ENCODE measurements around the gene GNLY.
"Not testable (repeated sequence)": the region's sequence is repeated elsewhere in the genome, so short reads cannot be mapped to it uniquely, and the experiment has no call there.

GNLY gene

DNA sequence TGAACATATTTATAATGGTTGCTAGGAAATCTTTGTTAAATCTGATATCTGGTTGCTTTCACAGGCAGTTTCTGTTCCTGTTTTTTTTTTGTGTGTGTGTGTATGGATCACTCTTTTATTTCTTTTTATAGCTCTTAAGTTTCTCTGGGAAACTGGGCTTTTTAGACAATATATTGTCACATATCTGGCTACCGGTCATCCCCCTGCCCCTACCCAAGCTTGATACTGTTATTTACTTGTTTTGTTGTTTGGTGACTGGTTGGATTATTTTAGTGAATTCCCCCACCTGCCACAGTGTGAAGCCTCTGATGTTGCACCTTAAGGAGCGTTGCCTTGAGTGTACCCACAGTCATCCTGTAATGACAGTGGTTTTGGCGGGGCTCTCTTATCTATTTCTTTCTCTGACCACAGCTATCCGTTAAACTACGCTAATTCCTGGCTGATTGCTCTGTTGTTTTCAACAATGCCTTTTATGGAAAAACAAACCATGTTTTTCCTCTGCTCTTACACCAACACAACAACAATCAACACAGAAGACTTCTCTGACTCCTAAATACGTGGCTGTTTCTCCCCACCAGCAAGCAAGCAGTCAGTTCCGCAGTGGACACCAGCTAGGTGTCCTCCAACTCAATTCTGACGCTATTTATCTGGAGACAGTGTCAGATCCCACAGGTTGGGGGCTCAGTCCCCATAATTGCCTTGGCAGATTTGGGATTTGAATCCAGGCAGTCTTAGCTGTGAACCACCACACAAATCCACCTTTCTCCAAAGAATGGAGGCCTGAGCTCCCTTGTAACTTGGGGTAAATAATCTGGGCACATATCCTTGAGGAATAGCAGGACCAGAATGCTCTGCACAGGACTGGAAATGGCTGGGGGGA, 10.9 kb downstream of the GNLY start:
- no peak overlapping the region; the same call in 1 of the 2 replicates for H3K9ac ChIP-seq (ENCODE audit: low read depth, low read length)
- peaks cover 37% of the 10 kb centered on the region for H3K4me1 ChIP-seq (ENCODE audit: insufficient read depth, low read length)
- no peaks in the 10 kb centered on the region for H3K36me3 ChIP-seq (ENCODE audit: insufficient read depth, low read length)
- no peaks in the 10 kb centered on the region for H3K9me3 ChIP-seq (ENCODE audit: control insufficient read depth, insufficient read depth, low read length)

DNA sequence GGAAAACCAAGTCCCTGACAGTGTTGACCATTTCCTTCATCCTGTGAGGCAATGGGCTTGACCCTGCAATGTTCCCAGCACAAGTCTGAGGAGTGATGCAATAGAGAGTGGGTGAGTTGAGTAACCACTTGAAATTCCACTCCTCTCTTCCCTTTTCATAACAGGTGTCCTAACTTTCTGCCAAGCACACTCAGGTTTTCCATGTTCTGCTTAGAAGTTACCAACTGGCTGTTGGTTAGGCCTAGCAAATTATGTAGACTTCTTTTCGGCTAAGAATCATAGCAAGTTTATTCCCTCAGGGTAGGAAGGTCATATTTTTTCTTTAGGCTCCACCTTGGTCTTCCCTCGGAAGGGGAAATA, 11.5 kb downstream of the GNLY start:
- H3K9ac ChIP-seq (ENCODE audit: low read depth, low read length): no peak overlapping the region
- peaks cover 37% of the 10 kb centered on the region for H3K4me1 ChIP-seq (ENCODE audit: insufficient read depth, low read length)
- H3K9me3 ChIP-seq (ENCODE audit: control insufficient read depth, insufficient read depth, low read length): no peaks in the 10 kb centered on the region
- H3K36me3 ChIP-seq (ENCODE audit: insufficient read depth, low read length): no peaks in the 10 kb centered on the region

DNA sequence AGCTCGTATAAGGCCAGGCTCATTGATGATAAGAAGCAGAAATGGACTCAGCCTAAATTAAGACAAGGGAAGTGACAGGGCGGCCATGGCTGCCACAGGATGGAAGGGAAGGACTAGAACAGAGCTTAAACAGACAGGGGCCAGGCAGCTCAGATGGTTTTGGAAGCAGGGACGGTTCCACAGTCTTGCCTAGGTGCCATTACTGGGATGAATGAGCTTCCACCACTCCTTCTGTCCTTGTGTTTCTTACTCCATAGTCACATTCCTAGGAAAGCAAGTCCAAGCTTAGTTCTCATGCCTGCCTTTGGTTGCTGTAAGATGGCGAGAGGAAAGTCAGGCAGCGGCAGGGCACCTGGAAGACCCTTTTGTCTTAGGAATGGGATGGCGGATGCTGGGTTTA, 11.9 kb downstream of the GNLY start:
- H3K9ac ChIP-seq (ENCODE audit: low read depth, low read length): no peak overlapping the region
- H3K4me1 ChIP-seq (ENCODE audit: insufficient read depth, low read length): peaks cover 33% of the 10 kb centered on the region
- no peaks in the 10 kb centered on the region for H3K9me3 ChIP-seq (ENCODE audit: control insufficient read depth, insufficient read depth, low read length)
- no peaks in the 10 kb centered on the region for H3K36me3 ChIP-seq (ENCODE audit: insufficient read depth, low read length)

DNA sequence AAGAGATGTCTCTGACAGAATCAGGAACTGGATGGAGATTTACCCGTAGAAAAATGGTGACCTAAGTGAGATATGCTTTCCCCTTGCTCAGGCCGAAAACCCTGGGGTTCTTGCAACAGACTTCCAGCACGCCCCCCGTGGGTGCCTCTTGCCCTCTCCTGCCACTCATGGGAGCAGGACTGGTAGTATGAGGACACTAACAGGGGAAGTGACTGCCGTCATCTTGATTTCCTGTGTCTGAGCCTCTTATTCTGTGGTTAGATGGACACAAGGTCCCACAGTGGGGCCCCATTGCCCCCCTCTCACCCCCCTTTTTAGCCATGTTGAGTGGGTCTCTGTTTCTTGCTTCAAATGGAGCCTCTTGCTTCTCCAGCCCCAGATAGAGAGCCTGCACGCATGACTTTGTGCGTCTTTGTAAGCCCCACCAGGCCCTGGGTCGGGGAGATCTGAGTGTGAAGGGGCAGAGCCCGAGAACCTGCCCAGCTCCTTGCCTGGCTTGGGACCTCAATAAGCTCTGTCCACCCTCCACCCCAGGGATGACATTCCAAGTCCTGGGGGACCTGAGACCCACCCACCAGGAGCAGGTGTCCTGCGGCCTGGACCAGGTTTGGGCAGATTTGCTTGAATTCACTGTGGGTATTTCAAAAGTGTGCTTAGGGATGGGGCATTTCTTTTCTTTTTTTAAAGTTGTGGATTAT, 12.6 kb downstream of the GNLY start:
- H3K9me3 ChIP-seq (ENCODE audit: control insufficient read depth, insufficient read depth, low read length): no peaks in the 10 kb centered on the region
- H3K9ac ChIP-seq (ENCODE audit: low read depth, low read length): no peak overlapping the region
- H3K36me3 ChIP-seq (ENCODE audit: insufficient read depth, low read length): no peaks in the 10 kb centered on the region
- H3K4me1 ChIP-seq (ENCODE audit: insufficient read depth, low read length): peaks cover 28% of the 10 kb centered on the region

DNA sequence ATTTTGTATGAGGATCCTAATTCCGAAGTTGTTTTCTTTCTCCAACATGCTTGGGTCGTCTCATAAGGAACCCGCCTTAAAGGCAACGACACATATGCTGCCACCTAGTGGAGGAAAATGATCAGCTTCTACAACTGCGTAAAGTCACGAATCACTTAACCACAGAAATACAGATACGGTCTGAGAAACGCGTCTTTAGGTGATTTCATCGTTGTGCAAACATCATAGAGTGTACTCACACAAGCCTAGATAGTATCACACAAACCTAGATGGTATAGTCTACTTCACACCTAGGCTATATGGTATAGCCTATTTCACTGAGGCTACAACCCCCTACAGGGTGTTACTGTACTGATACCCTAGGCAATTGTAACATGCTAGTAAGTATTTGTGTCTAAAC, 13.1 kb downstream of the GNLY start:
- Histone ChIP-seq H3K36me3 (ENCODE audit: insufficient read depth, low read length) (no peaks in the 10 kb centered on the region), H3K4me1 (ENCODE audit: insufficient read depth, low read length) (peaks cover 23% of the 10 kb centered on the region), H3K9me3 (ENCODE audit: control insufficient read depth, insufficient read depth, low read length) (no peaks in the 10 kb centered on the region), H3K9ac (ENCODE audit: low read depth, low read length) (no peak overlapping the region)

DNA sequence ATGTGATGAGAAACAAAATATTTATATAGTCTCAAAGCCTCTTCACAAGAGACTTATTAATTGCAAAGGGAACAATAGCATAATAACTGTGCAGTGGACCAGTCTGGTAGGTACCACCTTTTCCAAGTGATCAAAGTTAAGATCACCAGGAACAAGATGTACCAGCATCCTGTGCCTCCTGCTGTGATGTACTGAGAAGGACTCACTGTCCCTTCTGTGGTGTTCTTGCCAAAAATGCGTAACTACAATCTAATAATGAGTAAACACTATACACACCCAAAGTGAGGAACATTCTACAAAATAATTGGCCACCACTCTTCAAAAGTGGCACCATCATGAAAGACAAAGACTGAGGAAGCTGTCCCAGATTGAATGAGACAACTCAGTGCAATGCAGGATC, 14.5 kb downstream of the GNLY start:
- no peaks in the 10 kb centered on the region for H3K9me3 ChIP-seq (ENCODE audit: control insufficient read depth, insufficient read depth, low read length)
- H3K9ac ChIP-seq (ENCODE audit: low read depth, low read length): no peak overlapping the region
- H3K36me3 ChIP-seq (ENCODE audit: insufficient read depth, low read length): no peaks in the 10 kb centered on the region
- peaks cover 15% of the 10 kb centered on the region for H3K4me1 ChIP-seq (ENCODE audit: insufficient read depth, low read length)

DNA sequence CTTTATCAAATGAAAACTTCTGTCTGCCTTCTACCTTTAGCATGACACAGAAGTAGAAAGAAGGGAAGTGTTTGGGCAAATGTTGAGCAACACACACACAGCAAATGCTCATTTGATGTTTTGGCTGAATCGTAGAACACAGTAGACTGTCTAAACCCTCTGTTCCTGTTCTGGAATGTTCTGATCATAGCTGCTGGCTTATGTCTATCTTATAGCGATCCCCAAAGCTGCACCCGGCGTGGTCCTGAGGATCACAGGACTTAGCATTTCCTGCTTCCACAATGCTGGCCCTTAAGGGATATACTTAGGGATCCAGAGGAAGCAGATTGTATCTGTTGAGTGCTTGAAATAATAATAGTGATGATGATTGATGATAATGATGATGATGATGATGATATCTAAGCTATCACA, 15.2 kb downstream of the GNLY start:
- H3K4me1 ChIP-seq (ENCODE audit: insufficient read depth, low read length): peaks cover 15% of the 10 kb centered on the region

DNA sequence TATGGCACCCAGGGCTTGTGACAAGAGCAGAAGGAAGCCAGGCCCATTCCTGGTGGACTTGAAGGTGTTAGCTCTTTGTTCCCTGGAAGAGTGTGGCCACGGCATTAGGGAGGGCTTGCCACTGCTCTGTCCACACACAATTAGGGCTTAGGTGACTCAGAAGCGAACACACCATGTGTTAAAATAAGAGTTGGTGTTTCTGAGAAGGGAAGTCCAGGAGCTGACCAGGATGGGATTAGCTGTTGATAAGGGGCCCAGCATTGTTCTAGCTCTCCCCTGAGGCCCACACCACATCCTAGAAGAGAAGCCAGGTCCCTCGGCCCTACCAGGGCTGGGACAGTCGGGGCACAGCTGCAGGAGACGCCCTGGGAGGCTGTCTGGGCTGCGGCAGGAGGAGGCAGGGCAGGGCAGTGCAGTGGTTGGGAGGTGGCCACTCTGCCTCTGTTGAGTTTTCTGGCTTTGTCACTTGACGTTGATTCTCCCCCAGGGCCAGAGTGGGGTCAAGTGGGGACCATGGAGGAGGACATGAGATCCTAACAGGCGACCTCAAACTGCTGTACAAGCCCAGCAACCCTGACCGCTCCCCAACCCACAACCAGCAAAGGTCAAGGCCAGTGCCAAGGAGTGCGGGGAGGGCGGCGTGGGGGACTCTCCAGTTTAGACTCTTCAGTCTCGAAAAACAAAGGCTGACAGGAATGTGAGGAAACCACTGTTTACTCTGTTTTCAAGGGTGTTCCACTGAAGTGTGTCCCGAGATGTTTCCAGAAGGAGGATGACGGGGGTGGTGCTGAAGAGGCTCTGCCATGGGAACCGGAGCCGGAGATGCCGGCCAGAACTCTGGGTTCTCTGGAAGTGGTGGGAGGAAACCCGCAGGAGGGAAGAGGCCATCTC, 16.8 kb downstream of the GNLY start:
- H3K4me1 ChIP-seq (ENCODE audit: insufficient read depth, low read length): peaks cover 5% of the 10 kb centered on the region

More for the DNA sequence above, 15.2 kb downstream of the GNLY start:
- no peaks in the 10 kb centered on the region for H3K36me3 ChIP-seq (ENCODE audit: insufficient read depth, low read length)
- H3K9ac ChIP-seq (ENCODE audit: low read depth, low read length): no peak overlapping the region
- no peaks in the 10 kb centered on the region for H3K9me3 ChIP-seq (ENCODE audit: control insufficient read depth, insufficient read depth, low read length)

DNA sequence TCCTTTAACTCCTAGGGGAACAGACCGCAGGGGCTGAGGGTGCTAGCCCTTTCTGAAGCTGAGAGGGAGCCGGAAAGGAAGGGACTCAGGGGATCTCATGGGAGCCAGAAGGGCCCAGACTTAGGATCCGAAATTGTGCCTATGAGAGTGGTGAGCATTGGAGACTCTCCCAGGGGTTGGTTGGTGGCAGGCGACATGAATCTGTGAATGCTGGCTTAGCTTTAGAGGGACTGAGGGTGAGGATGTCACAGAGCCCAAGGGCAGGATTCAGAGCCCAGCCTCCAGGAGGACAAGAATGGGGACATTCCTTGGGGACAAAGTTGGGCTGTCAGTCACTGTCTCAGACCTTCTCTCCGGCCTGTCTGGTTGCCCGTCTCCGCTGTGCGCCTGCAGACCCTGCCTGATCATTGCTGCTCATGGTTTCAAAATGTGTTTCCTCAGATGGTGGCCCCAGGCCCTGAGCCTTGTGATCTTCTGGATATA, 17.5 kb downstream of the GNLY start:
- H3K36me3 ChIP-seq (ENCODE audit: insufficient read depth, low read length): no peaks in the 10 kb centered on the region
- no peaks in the 10 kb centered on the region for H3K9me3 ChIP-seq (ENCODE audit: control insufficient read depth, insufficient read depth, low read length)
- no peak overlapping the region for H3K9ac ChIP-seq (ENCODE audit: low read depth, low read length)
- H3K4me1 ChIP-seq (ENCODE audit: insufficient read depth, low read length): no peaks in the 10 kb centered on the region

More for the DNA sequence above, 16.8 kb downstream of the GNLY start:
- no peaks in the 10 kb centered on the region for H3K9me3 ChIP-seq (ENCODE audit: control insufficient read depth, insufficient read depth, low read length)
- no peaks in the 10 kb centered on the region for H3K36me3 ChIP-seq (ENCODE audit: insufficient read depth, low read length)
- no peak overlapping the region for H3K9ac ChIP-seq (ENCODE audit: low read depth, low read length)

DNA sequence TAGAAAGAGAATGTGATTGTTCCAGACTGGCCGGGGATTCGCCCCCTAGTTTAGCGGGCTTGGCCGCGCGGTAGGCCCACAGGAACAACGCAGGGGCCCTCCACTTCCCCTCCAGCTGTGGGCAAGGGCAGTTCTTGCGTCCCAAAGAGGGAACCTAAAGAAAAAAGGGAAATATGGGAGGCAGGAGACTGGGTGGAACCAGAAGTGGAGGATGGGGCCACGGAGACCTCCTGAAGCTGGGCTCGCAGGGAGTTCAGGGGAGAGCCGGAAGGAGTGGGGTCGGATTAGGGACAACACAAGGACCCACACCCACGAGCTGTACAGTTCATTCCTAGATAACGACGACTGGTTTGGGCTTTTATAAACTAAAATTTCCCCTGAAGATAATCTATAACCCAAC, 18.2 kb downstream of the GNLY start:
- no peaks in the 10 kb centered on the region for H3K9me3 ChIP-seq (ENCODE audit: control insufficient read depth, insufficient read depth, low read length)
- H3K36me3 ChIP-seq (ENCODE audit: insufficient read depth, low read length): no peaks in the 10 kb centered on the region
- H3K9ac ChIP-seq (ENCODE audit: low read depth, low read length): no peak overlapping the region
- H3K4me1 ChIP-seq (ENCODE audit: insufficient read depth, low read length): no peaks in the 10 kb centered on the region

DNA sequence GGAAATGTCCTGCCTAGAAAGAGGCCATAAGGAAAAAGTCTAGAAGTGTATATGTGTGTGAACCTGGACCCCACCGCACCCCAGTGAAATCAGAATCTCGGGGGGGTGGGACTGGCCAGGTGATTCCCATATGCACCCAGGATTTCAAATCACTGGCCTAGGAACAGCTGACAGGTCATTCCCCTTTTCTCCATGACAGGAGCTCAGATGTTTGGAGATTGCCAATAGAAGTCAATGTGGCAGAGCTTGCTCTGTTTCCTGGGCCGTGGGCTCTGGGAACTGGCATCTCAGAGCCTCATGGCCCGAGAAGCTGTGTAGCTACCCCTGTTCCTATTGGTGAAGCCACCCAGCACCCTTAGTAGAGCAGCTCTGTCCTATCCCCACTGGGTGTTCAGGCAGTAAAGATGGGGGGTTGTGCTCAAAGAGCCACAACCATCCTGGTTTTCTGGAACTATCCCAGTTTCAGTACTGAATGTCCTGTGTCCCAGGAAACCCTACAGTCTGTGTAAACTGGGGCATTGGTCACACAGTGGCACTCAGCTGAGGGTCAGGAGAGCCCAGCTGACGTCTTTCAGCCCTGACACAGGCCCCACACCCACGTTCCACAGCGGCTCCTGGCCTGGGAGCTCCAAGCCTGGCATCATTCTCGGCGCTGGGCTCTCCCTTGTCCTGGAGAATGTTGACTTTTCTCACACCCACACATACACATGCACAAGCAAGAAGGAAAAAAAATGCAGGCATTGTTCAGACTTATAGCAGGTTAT, 18.9 kb downstream of the GNLY start:
- no peaks in the 10 kb centered on the region for H3K9me3 ChIP-seq (ENCODE audit: control insufficient read depth, insufficient read depth, low read length)
- no peaks in the 10 kb centered on the region for H3K4me1 ChIP-seq (ENCODE audit: insufficient read depth, low read length)
- H3K9ac ChIP-seq (ENCODE audit: low read depth, low read length): no peak overlapping the region

DNA sequence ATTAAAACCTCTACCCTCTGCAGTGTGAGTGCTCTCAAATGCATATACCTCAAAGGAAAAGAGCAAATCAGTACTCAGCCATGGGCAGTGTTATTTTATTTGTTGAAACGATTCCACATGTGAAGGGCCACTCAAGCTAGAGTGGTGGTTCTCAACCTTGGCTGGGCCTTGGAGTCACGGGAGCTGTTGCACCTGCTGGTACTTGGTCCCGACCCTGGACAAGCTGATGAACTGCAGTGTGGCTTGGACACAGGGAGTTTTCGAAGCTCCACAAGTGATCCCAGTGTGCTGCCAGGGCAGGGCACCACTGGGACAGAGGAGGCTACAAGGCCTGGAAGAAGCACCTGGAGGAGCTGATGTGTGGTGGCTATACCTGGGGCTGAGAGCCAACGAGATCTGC, 19.7 kb downstream of the GNLY start:
- Histone ChIP-seq H3K9ac (ENCODE audit: low read depth, low read length) (no peak overlapping the region), H3K9me3 (ENCODE audit: control insufficient read depth, insufficient read depth, low read length) (no peaks in the 10 kb centered on the region), H3K4me1 (ENCODE audit: insufficient read depth, low read length) (no peaks in the 10 kb centered on the region), H3K36me3 (ENCODE audit: insufficient read depth, low read length) (no peaks in the 10 kb centered on the region)

More for the DNA sequence above, 18.9 kb downstream of the GNLY start:
- no peaks in the 10 kb centered on the region for H3K36me3 ChIP-seq (ENCODE audit: insufficient read depth, low read length)

DNA sequence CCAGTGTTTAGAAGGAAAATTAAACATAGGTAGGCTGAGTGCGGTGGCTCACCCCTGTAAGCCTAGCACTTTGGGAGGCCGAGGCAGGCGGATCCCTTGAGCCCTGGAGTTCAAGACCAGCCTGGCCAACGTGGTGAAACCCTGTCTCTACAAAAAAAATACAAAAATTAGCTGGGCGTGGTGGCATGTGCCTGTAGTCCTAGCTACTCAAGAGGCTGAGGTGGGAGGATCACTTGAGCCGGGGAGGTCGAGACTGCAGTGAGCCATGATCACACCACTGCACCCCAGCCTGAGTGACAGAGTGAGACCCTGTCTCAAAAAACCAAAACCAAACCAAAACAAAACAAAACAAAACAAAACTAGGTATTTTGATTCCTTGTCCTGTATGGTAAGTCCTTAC, 20.3 kb downstream of the GNLY start:
- not testable (repeated sequence) for H3K9ac ChIP-seq (ENCODE audit: low read depth, low read length); H3K36me3 ChIP-seq (ENCODE audit: insufficient read depth, low read length); H3K4me1 ChIP-seq (ENCODE audit: insufficient read depth, low read length); H3K9me3 ChIP-seq (ENCODE audit: control insufficient read depth, insufficient read depth, low read length)

DNA sequence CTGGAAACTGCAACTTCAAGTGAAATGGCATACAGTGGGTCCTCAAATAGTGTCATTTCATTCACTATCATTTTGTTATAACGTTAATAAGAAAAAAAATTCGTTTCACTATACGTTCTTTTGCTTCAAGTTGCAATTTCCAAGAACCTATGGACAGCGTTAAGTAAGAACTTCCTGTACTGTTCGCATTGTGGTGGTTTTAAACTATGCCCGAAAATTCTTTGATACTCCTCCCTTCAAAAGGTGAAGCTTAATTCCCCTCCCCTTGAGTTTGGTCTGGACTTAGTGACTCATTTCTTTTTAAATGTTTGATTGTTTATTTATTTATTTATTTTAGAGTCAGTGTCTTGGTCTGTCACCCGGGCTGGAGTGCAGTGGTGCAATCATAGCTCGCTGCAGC, 20.7 kb downstream of the GNLY start:
- Histone ChIP-seq H3K36me3 (ENCODE audit: insufficient read depth, low read length) (no peaks in the 10 kb centered on the region), H3K9ac (ENCODE audit: low read depth, low read length) (no peak overlapping the region), H3K4me1 (ENCODE audit: insufficient read depth, low read length) (no peaks in the 10 kb centered on the region), H3K9me3 (ENCODE audit: control insufficient read depth, insufficient read depth, low read length) (no peaks in the 10 kb centered on the region)

All from ES-I3 (cell line).